Measurements from ENCODE around the gene TMEM18.
A peak's percentile ranks its signal among the peaks of the same experiment; 100 is the strongest.

TMEM18 gene

GRCh38 chr2:672606-672905, 4.7 kb downstream of the TMEM18 start:
- DNase-seq (ENCODE audit: low spot score), result no peak

- no peak for DNase-seq (ENCODE audit: low spot score)
Observed at GRCh38 chr2:671787-672605, 5.2 kb downstream of the TMEM18 start.

- no peak for DNase-seq (ENCODE audit: low spot score)
Observed at GRCh38 chr2:671072-671471, 6.1 kb downstream of the TMEM18 start.

GRCh38 chr2:670637-671036, 6.6 kb downstream of the TMEM18 start:
- no peak for DNase-seq (ENCODE audit: low spot score)

GRCh38 chr2:669323-669722, 7.9 kb downstream of the TMEM18 start:
- no peak for DNase-seq (ENCODE audit: low spot score)

GRCh38 chr2:668000-668398, 9.2 kb downstream of the TMEM18 start:
- no peak for DNase-seq (ENCODE audit: low spot score)

GRCh38 chr2:667332-667999, 9.7 kb downstream of the TMEM18 start:
- DNase-seq (ENCODE audit: low spot score), result peak; percentile 66

- no peak for DNase-seq (ENCODE audit: low spot score)
Observed at GRCh38 chr2:666441-666840, 10.8 kb downstream of the TMEM18 start.

- DNase-seq (ENCODE audit: low spot score), result no peak
Observed at GRCh38 chr2:665340-666073, 11.7 kb downstream of the TMEM18 start.

GRCh38 chr2:664063-664462, 13.1 kb downstream of the TMEM18 start:
- DNase-seq (ENCODE audit: low spot score), result no peak

- no peak for DNase-seq (ENCODE audit: low spot score)
Observed at GRCh38 chr2:663221-663620, 14.0 kb downstream of the TMEM18 start.

- DNase-seq (ENCODE audit: low spot score), result no peak
Observed at GRCh38 chr2:661360-661635, 15.9 kb downstream of the TMEM18 start.

GRCh38 chr2:660586-661359, 16.4 kb downstream of the TMEM18 start:
- no peak for DNase-seq (ENCODE audit: low spot score)

GRCh38 chr2:660029-660428, 17.2 kb downstream of the TMEM18 start:
- DNase-seq (ENCODE audit: low spot score), result no peak

- DNase-seq (ENCODE audit: low spot score), result no peak
Observed at GRCh38 chr2:658426-658825, 18.8 kb downstream of the TMEM18 start.

GRCh38 chr2:657766-658165, 19.4 kb downstream of the TMEM18 start:
- no peak for DNase-seq (ENCODE audit: low spot score)

GRCh38 chr2:656676-657075, 20.5 kb downstream of the TMEM18 start:
- no peak for DNase-seq (ENCODE audit: low spot score)

- DNase-seq (ENCODE audit: low spot score), result peak; percentile 41
Observed at GRCh38 chr2:655626-656025, 21.6 kb downstream of the TMEM18 start.

GRCh38 chr2:654896-655295, 22.3 kb downstream of the TMEM18 start:
- DNase-seq (ENCODE audit: low spot score), result no peak

- no peak for DNase-seq (ENCODE audit: low spot score)
Observed at GRCh38 chr2:653645-654425, 23.4 kb downstream of the TMEM18 start.

GRCh38 chr2:652881-653480, 24.2 kb downstream of the TMEM18 start:
- DNase-seq (ENCODE audit: low spot score), result no peak
